Prostate gland (tissue), 2 donors: ENCODE data around the gene OR1C1.

Experiments
- CTCF ChIP-seq, 4 experiments: fragments of 200-600 bp in 2 of 4; fragments of 450-650 bp in 2 of 4; sonication (generic) in 2 of 4; IDR thresholded peaks; 1 replicate in 3 of 4; 2 replicates in 1 of 4; pipeline ENCODE4 v1.5.1; 2016 to 2019; ENCODE audit warnings: antibody characterized with exemption in 4 of 4, mild to moderate bottlenecking in 2 of 4, moderate library complexity in 2 of 4
- POLR2AphosphoS5 ChIP-seq: sonication (generic); formaldehyde crosslinking; IDR thresholded peaks from one replicate; pipeline ENCODE4 v1.6.1; 2017; ENCODE audit warnings: antibody characterized with exemption

- TF ChIP-seq CTCF (IDR thresholded peaks at IDR 0.05): no peak
- TF ChIP-seq POLR2AphosphoS5: no peak
Measured at GRCh38 chr1:247747616-247748015, 12.7 kb downstream of the OR1C1 start.
